H9 (cell line): ENCODE data around the gene RAB31. TPM values are rescaled to one million over a fixed set of nuclear protein-coding genes. Genes with fewer than 3 reads are reported as not detected.

Source experiments
- DNase-seq: peaks from one replicate; pipeline ENCODE4 v3.0.0-alpha.2; 2017
- H2AFZ ChIP-seq: one replicate; pipeline ENCODE4 v1.6.1; 2013; ENCODE audit warnings: mild to moderate bottlenecking, low read length, control low read depth, moderate library complexity
- H2AK5ac ChIP-seq: 2 replicates; pipeline ENCODE4 v1.6.1; 2013; ENCODE audit warnings: low read length, control low read depth, mixed read lengths; ENCODE audit not compliant: insufficient read length
- H2BK120ac ChIP-seq: one replicate; pipeline ENCODE4 v1.6.1; 2013; ENCODE audit warnings: low read depth, mild to moderate bottlenecking, low read length, control low read depth, inconsistent platforms; ENCODE audit not compliant: poor library complexity, severe bottlenecking
- H2BK12ac ChIP-seq: 2 replicates; pipeline ENCODE4 v1.6.1; 2013; ENCODE audit warnings: low read length, control low read depth, mixed read lengths, low read depth; ENCODE audit not compliant: insufficient read length
- H2BK15ac ChIP-seq: 2 replicates; pipeline ENCODE4 v1.6.1; 2013; ENCODE audit warnings: low read depth, low read length, control low read depth
- H2BK20ac ChIP-seq: one replicate; pipeline ENCODE4 v1.6.1; 2013; ENCODE audit warnings: low read depth, mild to moderate bottlenecking, low read length, control low read depth, inconsistent platforms; ENCODE audit not compliant: poor library complexity, severe bottlenecking
- H2BK5ac ChIP-seq: 2 replicates; pipeline ENCODE4 v1.6.1; 2013; ENCODE audit warnings: low read length, control low read depth, mixed read lengths; ENCODE audit not compliant: insufficient read length
- H3K14ac ChIP-seq: 2 replicates; pipeline ENCODE4 v1.6.1; 2013; ENCODE audit warnings: low read length, control low read depth; ENCODE audit not compliant: insufficient read depth
- H3K18ac ChIP-seq: 2 replicates; pipeline ENCODE4 v1.6.1; 2013; ENCODE audit warnings: low read depth, mild to moderate bottlenecking, mixed read lengths, low read length, control low read depth; ENCODE audit not compliant: insufficient read length
- H3K23ac ChIP-seq: 2 replicates; pipeline ENCODE4 v1.6.1; 2013; ENCODE audit warnings: low read length, control low read depth, mixed read lengths, low read depth; ENCODE audit not compliant: insufficient read length
- H3K23me2 ChIP-seq: 2 replicates; pipeline ENCODE4 v1.6.1; 2013; ENCODE audit warnings: low read depth, mild to moderate bottlenecking, mixed read lengths, low read length, control low read depth; ENCODE audit not compliant: insufficient read length, poor library complexity, severe bottlenecking
- H3K27ac ChIP-seq: 2 replicates; pipeline ENCODE4 v1.5.1; 2013; ENCODE audit warnings: low read length, control low read depth, mixed read lengths, low read depth; ENCODE audit not compliant: insufficient read length
- H3K27me3 ChIP-seq: 2 replicates; pipeline ENCODE4 v1.6.1; 2013; ENCODE audit warnings: low read length, control low read depth, inconsistent platforms; ENCODE audit not compliant: insufficient read depth
- H3K4ac ChIP-seq: 2 replicates; pipeline ENCODE4 v1.6.1; 2013; ENCODE audit warnings: low read depth, mild to moderate bottlenecking, control low read depth, inconsistent platforms, low read length, moderate library complexity
- H3K4me1 ChIP-seq: 2 replicates; pipeline ENCODE4 v1.6.1; 2013; ENCODE audit warnings: low read length, control low read depth, inconsistent platforms; ENCODE audit not compliant: insufficient read depth
- H3K4me2 ChIP-seq: 2 replicates; pipeline ENCODE4 v1.6.1; 2013; ENCODE audit warnings: low read length, control low read depth, mixed read lengths; ENCODE audit not compliant: insufficient read length, insufficient read depth
- H3K56ac ChIP-seq: 2 replicates; pipeline ENCODE4 v1.6.1; 2013; ENCODE audit warnings: low read depth, mild to moderate bottlenecking, mixed read lengths, low read length, control low read depth; ENCODE audit not compliant: insufficient read length
- H3K79me1 ChIP-seq: 2 replicates; pipeline ENCODE4 v1.6.1; 2013; ENCODE audit warnings: low read depth, mild to moderate bottlenecking, moderate library complexity, low read length, control low read depth, inconsistent platforms; ENCODE audit not compliant: insufficient read depth, poor library complexity, severe bottlenecking
- H3K79me2 ChIP-seq: 2 replicates; pipeline ENCODE4 v1.6.1; 2013; ENCODE audit warnings: low read length, control low read depth, inconsistent platforms; ENCODE audit not compliant: insufficient read depth
- H3K9ac ChIP-seq: 2 replicates; pipeline ENCODE4 v1.6.1; 2013; ENCODE audit warnings: low read length, control low read depth, mixed read lengths; ENCODE audit not compliant: insufficient read length; ENCODE audit errors: extremely low read depth
- H3K9me3 ChIP-seq: one replicate; pipeline ENCODE4 v1.6.1; 2013; ENCODE audit warnings: low read depth, low read length, inconsistent platforms; ENCODE audit not compliant: control insufficient read depth
- H3T11ph ChIP-seq: one replicate; pipeline ENCODE4 v1.6.1; 2013; ENCODE audit warnings: mild to moderate bottlenecking, low read length, control low read depth, inconsistent platforms
- H4K20me1 ChIP-seq: one replicate; pipeline ENCODE4 v1.6.1; 2013; ENCODE audit not compliant: control insufficient read depth, insufficient read length, insufficient read depth
- H4K5ac ChIP-seq: 2 replicates; pipeline ENCODE4 v1.6.1; 2013; ENCODE audit warnings: low read depth, mild to moderate bottlenecking, mixed read lengths, low read length, control low read depth; ENCODE audit not compliant: insufficient read length
- H4K8ac ChIP-seq: replicated peaks from 2 replicates; pipeline ENCODE4 v1.6.1; 2013; ENCODE audit warnings: low read length, control low read depth, mixed read lengths, low read depth; ENCODE audit not compliant: insufficient read length
- H4K91ac ChIP-seq: 2 replicates; pipeline ENCODE4 v1.6.1; 2013; ENCODE audit warnings: low read depth, mild to moderate bottlenecking, moderate library complexity, mixed read lengths, low read length, control low read depth; ENCODE audit not compliant: insufficient read length
- H3K27ac Mint-ChIP-seq, 3 experiments: 2 replicates in 2 of 3; 3 replicates in 1 of 3; pipeline ENCODE4 v1.8.0; 2020 to 2021; ENCODE audit warnings: mixed read lengths in 3 of 3, mild to moderate bottlenecking in 1 of 3, moderate library complexity in 1 of 3
- H3K27me3 Mint-ChIP-seq: 2 replicates; pipeline ENCODE4 v1.8.0; 2021; ENCODE audit warnings: low read depth, mild to moderate bottlenecking, moderate library complexity, mixed read lengths
- H3K36me3 Mint-ChIP-seq, 3 experiments: 2 replicates in 2 of 3; 3 replicates in 1 of 3; pipeline ENCODE4 v1.8.0; 2020 to 2021; ENCODE audit warnings: low read depth in 3 of 3, mixed read lengths in 3 of 3; ENCODE audit not compliant: insufficient read depth in 1 of 3
- H3K4me1 Mint-ChIP-seq, 2 experiments: 2 replicates each; pipeline ENCODE4 v1.8.0; 2020; ENCODE audit warnings: mixed read lengths in 2 of 2
- H3K4me3 Mint-ChIP-seq, 2 experiments: 2 replicates in 1 of 2; 3 replicates in 1 of 2; pipeline ENCODE4 v1.8.0; 2020 to 2021; ENCODE audit warnings: mild to moderate bottlenecking in 2 of 2, mixed read lengths in 2 of 2, moderate library complexity in 1 of 2
- H3K9me3 Mint-ChIP-seq, 2 experiments: 2 replicates in 1 of 2; 3 replicates in 1 of 2; pipeline ENCODE4 v1.8.0; 2020; ENCODE audit warnings: mild to moderate bottlenecking in 2 of 2, mixed read lengths in 2 of 2, moderate library complexity in 1 of 2
- WGBS: extraction: QIAGEN DNeasy Blood & Tissue Kit; methylation state at CpG from one replicate; pipeline ENCODE4 v1.1.7; 2013; ENCODE audit warnings: missing lambda C conversion rate, low lambda C conversion rate, mixed read lengths; ENCODE audit not compliant: insufficient read length; ENCODE audit errors: extremely low coverage; 5-methylcytosine and 5-hydroxymethylcytosine counted together
- total RNA-seq: library from RNA; stranded (reverse); gene quantifications from 2 replicates; pipeline ENCODE4 v1.2.1, GENCODE V29; 2021
- TF ChIP-seq, protein P1 (sequence below): fragments of 200-600 bp; sonication (generic); conservative IDR thresholded peaks from 3 replicates; pipeline ENCODE4 v1.8.0; 2021; ENCODE audit warnings: antibody characterized with exemption, mild to moderate bottlenecking

The RAB31 gene
- total RNA-seq, 1 experiment from 2014 or later, result 22.4 TPM

GRCh38 chr18:9906481-9906880 lies 198.4 kb downstream of the RAB31 start:
- Histone ChIP-seq H3K56ac (no peak overlapping the region), H2BK12ac (no peak overlapping the region), H3K79me1 (no peaks in the 10 kb centered on the region), H3K18ac (no peak overlapping the region), H2BK15ac (no peak overlapping the region), H3K9me3 (no peaks in the 10 kb centered on the region), H4K8ac (no peak overlapping the region), H3T11ph (no peak overlapping the region), H3K79me2 (no peaks in the 10 kb centered on the region), H2BK20ac (no peak overlapping the region), H3K23ac (no peak overlapping the region), H4K20me1 (no peaks in the 10 kb centered on the region), H4K91ac (no peak overlapping the region), H3K27me3 (no peaks in the 10 kb centered on the region), H3K14ac (no peak overlapping the region), H2AFZ (no peak overlapping the region), H3K4me2 (no peak overlapping the region), H2BK5ac (no peak overlapping the region), H3K4ac (no peak overlapping the region), H3K23me2 (no peaks in the 10 kb centered on the region), H3K9ac (no peak overlapping the region), H4K5ac (no peak overlapping the region), H3K27ac (no peak overlapping the region), H2BK120ac (no peak overlapping the region), H2AK5ac (no peak overlapping the region), H3K4me1 (no peaks in the 10 kb centered on the region)
- H3K27me3 Mint-ChIP-seq, result peaks cover 2% of the 10 kb centered on the region
- WGBS, result no CpG with 5 or more reads among the region's 3 CpGs
- H3K36me3 Mint-ChIP-seq, result no peaks in the 10 kb centered on the region
- TF ChIP-seq, protein P1, sequence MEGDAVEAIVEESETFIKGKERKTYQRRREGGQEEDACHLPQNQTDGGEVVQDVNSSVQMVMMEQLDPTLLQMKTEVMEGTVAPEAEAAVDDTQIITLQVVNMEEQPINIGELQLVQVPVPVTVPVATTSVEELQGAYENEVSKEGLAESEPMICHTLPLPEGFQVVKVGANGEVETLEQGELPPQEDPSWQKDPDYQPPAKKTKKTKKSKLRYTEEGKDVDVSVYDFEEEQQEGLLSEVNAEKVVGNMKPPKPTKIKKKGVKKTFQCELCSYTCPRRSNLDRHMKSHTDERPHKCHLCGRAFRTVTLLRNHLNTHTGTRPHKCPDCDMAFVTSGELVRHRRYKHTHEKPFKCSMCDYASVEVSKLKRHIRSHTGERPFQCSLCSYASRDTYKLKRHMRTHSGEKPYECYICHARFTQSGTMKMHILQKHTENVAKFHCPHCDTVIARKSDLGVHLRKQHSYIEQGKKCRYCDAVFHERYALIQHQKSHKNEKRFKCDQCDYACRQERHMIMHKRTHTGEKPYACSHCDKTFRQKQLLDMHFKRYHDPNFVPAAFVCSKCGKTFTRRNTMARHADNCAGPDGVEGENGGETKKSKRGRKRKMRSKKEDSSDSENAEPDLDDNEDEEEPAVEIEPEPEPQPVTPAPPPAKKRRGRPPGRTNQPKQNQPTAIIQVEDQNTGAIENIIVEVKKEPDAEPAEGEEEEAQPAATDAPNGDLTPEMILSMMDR, result no peak
- H3K4me1 Mint-ChIP-seq, result peaks cover 2 to 5% of the 10 kb centered on the region in 2 experiments; a peak in 2 of 4 replicates
- H3K4me3 Mint-ChIP-seq, result no peak overlapping the region
- DNase-seq, result no peak
- peaks cover 0 to 3% of the 10 kb centered on the region in 2 experiments; a peak in 1 of 5 replicates for H3K9me3 Mint-ChIP-seq
- no peak overlapping the region for H3K27ac Mint-ChIP-seq
